Activated T-helper 1 cell treated with anti-CD3 and anti-CD28 coated beads, Interleukin-2, amount 50 U/mL, for 16 hours (primary cell): ENCODE measurements around the gene ADD1.
A peak's percentile ranks its signal among the peaks of the same experiment; 100 is the strongest.

Experiments
- DNase-seq, 2 donors: peaks; one replicate each; pipeline ENCODE4 v3.0.0-alpha.2; 2020; ENCODE audit warnings: low read depth in 1 of 2, low spot score in 1 of 2

Gene ADD1

GRCh38 chr4:2833671-2834000, 10.0 kb upstream of the ADD1 start:
- no peak for DNase-seq

- DNase-seq: no peak
Measured at GRCh38 chr4:2834001-2834921, 9.4 kb upstream of the ADD1 start.

GRCh38 chr4:2835978-2836377, 7.7 kb upstream of the ADD1 start:
- DNase-seq: no peak

- DNase-seq: no peak
Measured at GRCh38 chr4:2836391-2836859, 7.2 kb upstream of the ADD1 start.

GRCh38 chr4:2837110-2837903, 6.3 kb upstream of the ADD1 start:
- no peak for DNase-seq

GRCh38 chr4:2837904-2838496, 5.6 kb upstream of the ADD1 start:
- peak; percentile 53 to 55 for DNase-seq

GRCh38 chr4:2839060-2839459, 4.6 kb upstream of the ADD1 start:
- no peak for DNase-seq

GRCh38 chr4:2842687-2843262, 869 bp upstream of the ADD1 start:
- no peak for DNase-seq

GRCh38 chr4:2843941-2844584, 419 bp downstream of the ADD1 start:
- DNase-seq: no peak

GRCh38 chr4:2846172-2846571, 2.5 kb downstream of the ADD1 start:
- DNase-seq: no peak

- DNase-seq: no peak
Measured at GRCh38 chr4:2847302-2847871, 3.7 kb downstream of the ADD1 start.

GRCh38 chr4:2848449-2848848, 4.8 kb downstream of the ADD1 start:
- DNase-seq: no peak

- no peak for DNase-seq
Measured at GRCh38 chr4:2849267-2850152, 5.9 kb downstream of the ADD1 start.

- no peak for DNase-seq
Measured at GRCh38 chr4:2850966-2851798, 7.5 kb downstream of the ADD1 start.

- no peak for DNase-seq
Measured at GRCh38 chr4:2852481-2852921, 8.9 kb downstream of the ADD1 start.

GRCh38 chr4:2855584-2855983, 11.9 kb downstream of the ADD1 start:
- no peak for DNase-seq

GRCh38 chr4:2856266-2856665, 12.6 kb downstream of the ADD1 start:
- no peak for DNase-seq

GRCh38 chr4:2857349-2857927, 13.8 kb downstream of the ADD1 start:
- no peak for DNase-seq
